HCT116 (cell line): ENCODE results near the gene CCDC92.

ENCODE experiments used
- ATF3 ChIP-seq: IDR thresholded peaks from 2 replicates; pipeline ENCODE4 v1.6.1; 2012
- CTCF ChIP-seq, 3 experiments: fragments of 200-600 bp in 1 of 3; sonication (generic) in 1 of 3; IDR thresholded peaks in 2 of 3; conservative IDR thresholded peaks in 1 of 3; 2 replicates each; pipeline ENCODE4 v1.5.1; 2012 to 2017; ENCODE audit warnings: low read depth in 2 of 3, low read length in 2 of 3, antibody characterized with exemption in 1 of 3, borderline replicate concordance in 1 of 3, control low read depth in 1 of 3, mild to moderate bottlenecking in 1 of 3, mixed read lengths in 1 of 3, mixed run types in 1 of 3, moderate library complexity in 1 of 3; ENCODE audit not compliant: insufficient read depth in 1 of 3
- EZH2 ChIP-seq: fragments of 200-600 bp; sonication (generic); IDR thresholded peaks from 2 replicates; pipeline ENCODE4 v1.6.1; 2017; ENCODE audit warnings: antibody characterized with exemption, mixed run types
- POLR2A ChIP-seq: IDR thresholded peaks from 2 replicates; pipeline ENCODE4 v1.7.0; 2011; ENCODE audit warnings: borderline replicate concordance; ENCODE audit not compliant: insufficient read depth, insufficient read length; ENCODE audit errors: extremely low read depth
- RAD21 ChIP-seq: IDR thresholded peaks from 2 replicates; pipeline ENCODE4 v1.6.1; 2012; ENCODE audit warnings: low read depth, mild to moderate bottlenecking
- ZBTB33 ChIP-seq: IDR thresholded peaks from 2 replicates; pipeline ENCODE4 v1.6.1; 2011; ENCODE audit warnings: mild to moderate bottlenecking, low read length, moderate library complexity; ENCODE audit not compliant: insufficient replicate concordance; ENCODE audit errors: extremely low read depth
- ZFX ChIP-seq: fragments of 450-650 bp; IDR thresholded peaks from 2 replicates; pipeline ENCODE4 v1.6.1; 2017
- ZNF274 ChIP-seq: fragments of 200-500 bp; sonication (Bioruptor generic); IDR thresholded peaks from 2 replicates; pipeline ENCODE4 v1.6.1; 2014; ENCODE audit warnings: mild to moderate bottlenecking, low read depth, low read length, inconsistent platforms

GRCh38 chr12:124021007-124021406 lies 48.4 kb upstream of the CCDC92 start:
- TF ChIP-seq ATF3 (no peak), CTCF (IDR thresholded peaks at IDR 0.05 in 2 of 3, conservative IDR thresholded peaks at IDR 0.05 in 1 of 3; ENCODE audit: borderline replicate concordance in 1 of 3, insufficient read depth in 1 of 3, low read depth in 2 of 3, low read length in 2 of 3) (no peak), ZFX (no peak), RAD21 (no peak), ZBTB33 (no peak), POLR2A (no peak), EZH2 (no peak), ZNF274 (no peak)
